ENCODE results near the gene ATAD3A. TPM values are rescaled to one million over a fixed set of nuclear protein-coding genes. Genes with fewer than 3 reads are reported as not detected.

Gene ATAD3A
- total and polyA plus RNA-seq, 2 experiments from 2014 or later = 61.7 to 77.9 TPM

- Histone ChIP-seq H3K27me3 (no peaks in the 10 kb centered on the region), H3K36me3 (peaks cover 6% of the 10 kb centered on the region), H3K4me3 (no peak overlapping the region), H3K27ac (no peak overlapping the region), H3K4me1 (ENCODE audit: low read depth) (peaks cover 22% of the 10 kb centered on the region), H3K9me3 (ENCODE audit: low read depth) (no peaks in the 10 kb centered on the region)
- no peak for TF ChIP-seq CTCF (IDR thresholded peaks at IDR 0.05; ENCODE audit: low read depth, low read length)
- DNase-seq (ENCODE audit: low read depth in 1 of 2, low spot score in 1 of 2) = no peak
Measured at GRCh38 chr1:1537626-1538250, 25.8 kb downstream of the ATAD3A start.

- no peak overlapping the region for H3K27ac ChIP-seq
- H3K9me3 ChIP-seq (ENCODE audit: low read depth) = no peaks in the 10 kb centered on the region
- no peak overlapping the region for H3K4me3 ChIP-seq
- no peaks in the 10 kb centered on the region for H3K27me3 ChIP-seq
- peaks cover 18% of the 10 kb centered on the region for H3K4me1 ChIP-seq (ENCODE audit: low read depth)
- H3K36me3 ChIP-seq = peaks cover 6% of the 10 kb centered on the region
- no peak for TF ChIP-seq CTCF (IDR thresholded peaks at IDR 0.05; ENCODE audit: low read depth, low read length)
- DNase-seq (ENCODE audit: low read depth in 1 of 2, low spot score in 1 of 2) = no peak
Measured at GRCh38 chr1:1538334-1538733, 26.4 kb downstream of the ATAD3A start.

GRCh38 chr1:1538989-1539309, 27.0 kb downstream of the ATAD3A start:
- peaks cover 15% of the 10 kb centered on the region for H3K4me1 ChIP-seq (ENCODE audit: low read depth)
- TF ChIP-seq CTCF (IDR thresholded peaks at IDR 0.05; ENCODE audit: low read depth, low read length) = no peak
- no peaks in the 10 kb centered on the region for H3K27me3 ChIP-seq
- DNase-seq (ENCODE audit: low read depth in 1 of 2, low spot score in 1 of 2) = no peak
- H3K36me3 ChIP-seq = peaks cover 6% of the 10 kb centered on the region
- H3K9me3 ChIP-seq (ENCODE audit: low read depth) = no peaks in the 10 kb centered on the region
- peak overlapping the region; percentile 76 for H3K4me3 ChIP-seq
- H3K27ac ChIP-seq = no peak overlapping the region

- peaks cover 6% of the 10 kb centered on the region for H3K36me3 ChIP-seq
- DNase-seq (ENCODE audit: low read depth in 1 of 2, low spot score in 1 of 2) = peak; percentile 56 to 79
Measured at GRCh38 chr1:1539310-1540089, 27.5 kb downstream of the ATAD3A start.

More at GRCh38 chr1:1539310-1540089, 27.5 kb downstream of the ATAD3A start:
- no peaks in the 10 kb centered on the region for H3K27me3 ChIP-seq
- H3K4me3 ChIP-seq = peak overlapping the region; percentile 76
- peaks cover 12% of the 10 kb centered on the region for H3K4me1 ChIP-seq (ENCODE audit: low read depth)
- no peaks in the 10 kb centered on the region for H3K9me3 ChIP-seq (ENCODE audit: low read depth)
- H3K27ac ChIP-seq = peak overlapping the region; percentile 34
- no peak for TF ChIP-seq CTCF (IDR thresholded peaks at IDR 0.05; ENCODE audit: low read depth, low read length)
